ENCODE data around the gene DNAAF5.

DNA sequence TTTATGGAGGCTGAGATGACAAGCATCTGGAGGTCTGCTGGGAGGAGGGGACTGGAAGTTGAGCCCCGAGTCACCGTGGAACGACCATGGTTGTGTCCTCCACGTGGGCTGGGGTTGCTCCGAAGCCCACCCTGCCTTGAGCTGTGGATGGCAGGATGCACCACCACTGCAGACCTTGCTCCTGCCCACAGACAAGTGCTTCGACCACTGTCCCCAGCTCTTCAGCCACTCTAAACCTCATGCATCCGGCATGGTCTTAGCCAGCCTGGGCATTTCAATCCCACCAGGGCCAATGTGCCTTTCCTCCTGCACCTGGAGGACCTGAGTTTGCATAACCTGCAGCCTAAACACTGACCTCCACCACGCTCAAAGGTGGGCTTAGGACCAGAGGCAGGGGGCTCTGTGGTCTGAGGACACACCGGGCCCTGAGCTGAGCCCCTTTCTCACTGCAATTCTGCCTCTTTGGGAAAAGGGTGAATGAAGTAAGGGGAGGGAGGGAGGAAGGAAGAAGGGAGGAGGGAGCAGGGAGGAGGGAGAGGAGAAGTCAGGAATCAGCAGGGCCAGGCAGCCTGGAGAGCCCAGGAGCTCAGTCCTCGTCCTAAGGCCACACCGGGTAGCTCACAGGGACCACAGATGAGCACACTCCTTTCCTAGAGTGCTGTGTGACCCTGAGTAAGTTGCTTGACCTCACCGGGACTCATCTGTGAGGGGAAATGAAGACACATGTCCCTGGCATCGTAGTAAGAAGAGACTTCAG, 44.8 kb upstream of the DNAAF5 start:
- TF ChIP-seq, protein P1, sequence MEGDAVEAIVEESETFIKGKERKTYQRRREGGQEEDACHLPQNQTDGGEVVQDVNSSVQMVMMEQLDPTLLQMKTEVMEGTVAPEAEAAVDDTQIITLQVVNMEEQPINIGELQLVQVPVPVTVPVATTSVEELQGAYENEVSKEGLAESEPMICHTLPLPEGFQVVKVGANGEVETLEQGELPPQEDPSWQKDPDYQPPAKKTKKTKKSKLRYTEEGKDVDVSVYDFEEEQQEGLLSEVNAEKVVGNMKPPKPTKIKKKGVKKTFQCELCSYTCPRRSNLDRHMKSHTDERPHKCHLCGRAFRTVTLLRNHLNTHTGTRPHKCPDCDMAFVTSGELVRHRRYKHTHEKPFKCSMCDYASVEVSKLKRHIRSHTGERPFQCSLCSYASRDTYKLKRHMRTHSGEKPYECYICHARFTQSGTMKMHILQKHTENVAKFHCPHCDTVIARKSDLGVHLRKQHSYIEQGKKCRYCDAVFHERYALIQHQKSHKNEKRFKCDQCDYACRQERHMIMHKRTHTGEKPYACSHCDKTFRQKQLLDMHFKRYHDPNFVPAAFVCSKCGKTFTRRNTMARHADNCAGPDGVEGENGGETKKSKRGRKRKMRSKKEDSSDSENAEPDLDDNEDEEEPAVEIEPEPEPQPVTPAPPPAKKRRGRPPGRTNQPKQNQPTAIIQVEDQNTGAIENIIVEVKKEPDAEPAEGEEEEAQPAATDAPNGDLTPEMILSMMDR (IDR thresholded peaks at IDR 0.05), result no peak
- TF ChIP-seq POLR2A (IDR thresholded peaks at IDR 0.05), result no peak
